ENCODE data around the gene LTB4R2. TPM values are rescaled to one million over a fixed set of nuclear protein-coding genes. Genes with fewer than 3 reads are reported as not detected.

Gene LTB4R2
- total and polyA plus RNA-seq, 11 donors: 0.53 to 3.8 (median 1.6) TPM

- Histone ChIP-seq H3K4me3 (peak overlapping the region in 7 of 12 donors; percentile 1 to 70 (median 18)), H3K36me3 (peaks cover 0 to 24% (median 10%) of the 10 kb centered on the region in 9 donors), H3K27ac (peak overlapping the region in 10 of 12 donors; percentile 49 to 91 (median 60)), H3K9me3 (no peaks in the 10 kb centered on the region), H3K27me3 (peaks cover 0 to 27% (median 6%) of the 10 kb centered on the region in 9 donors), H3K4me1 (peaks cover 7 to 80% (median 40%) of the 10 kb centered on the region in 12 donors)
- no peak for TF ChIP-seq POLR2A (IDR thresholded peaks at IDR 0.05)
- TF ChIP-seq, protein P1, sequence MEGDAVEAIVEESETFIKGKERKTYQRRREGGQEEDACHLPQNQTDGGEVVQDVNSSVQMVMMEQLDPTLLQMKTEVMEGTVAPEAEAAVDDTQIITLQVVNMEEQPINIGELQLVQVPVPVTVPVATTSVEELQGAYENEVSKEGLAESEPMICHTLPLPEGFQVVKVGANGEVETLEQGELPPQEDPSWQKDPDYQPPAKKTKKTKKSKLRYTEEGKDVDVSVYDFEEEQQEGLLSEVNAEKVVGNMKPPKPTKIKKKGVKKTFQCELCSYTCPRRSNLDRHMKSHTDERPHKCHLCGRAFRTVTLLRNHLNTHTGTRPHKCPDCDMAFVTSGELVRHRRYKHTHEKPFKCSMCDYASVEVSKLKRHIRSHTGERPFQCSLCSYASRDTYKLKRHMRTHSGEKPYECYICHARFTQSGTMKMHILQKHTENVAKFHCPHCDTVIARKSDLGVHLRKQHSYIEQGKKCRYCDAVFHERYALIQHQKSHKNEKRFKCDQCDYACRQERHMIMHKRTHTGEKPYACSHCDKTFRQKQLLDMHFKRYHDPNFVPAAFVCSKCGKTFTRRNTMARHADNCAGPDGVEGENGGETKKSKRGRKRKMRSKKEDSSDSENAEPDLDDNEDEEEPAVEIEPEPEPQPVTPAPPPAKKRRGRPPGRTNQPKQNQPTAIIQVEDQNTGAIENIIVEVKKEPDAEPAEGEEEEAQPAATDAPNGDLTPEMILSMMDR (IDR thresholded peaks at IDR 0.05): peak in 11 of 12 donors; percentile 13 to 58 (median 33)
- intact Hi-C loops (cut with DNase I): no loop called here
- DNase-seq (peak in 3 of 5 donors; percentile 63 to 69 (median 68)), ATAC-seq (peak in 3 of 4 donors; percentile 53 to 68 (median 59))
- WGBS, 4 donors: 27 to 43% (median 34%) methylated on average over 42 to 70 of the region's 70 CpGs
Measured at GRCh38 chr14:24315807-24316596, 6.1 kb downstream of the LTB4R2 start.

GRCh38 chr14:24316597-24316950 lies 6.6 kb downstream of the LTB4R2 start:
- Histone ChIP-seq H3K27ac (peak overlapping the region in 9 of 12 donors; percentile 49 to 91 (median 60)), H3K9me3 (no peaks in the 10 kb centered on the region), H3K4me1 (peaks cover 7 to 74% (median 38%) of the 10 kb centered on the region in 12 donors), H3K4me3 (peak overlapping the region in 7 of 12 donors; percentile 1 to 70 (median 18)), H3K36me3 (peaks cover 0 to 28% (median 10%) of the 10 kb centered on the region in 9 donors), H3K27me3 (peaks cover 0 to 27% (median 6%) of the 10 kb centered on the region in 9 donors)
- intact Hi-C loops (cut with DNase I): no loop called here
- DNase-seq: no peak
- ATAC-seq: peak in 1 of 4 donors; percentile 0
- WGBS, 4 donors: 44 to 60% (median 51%) methylated on average over 11 to 18 of the region's 18 CpGs
- TF ChIP-seq, protein P1 (IDR thresholded peaks at IDR 0.05): no peak

DNA sequence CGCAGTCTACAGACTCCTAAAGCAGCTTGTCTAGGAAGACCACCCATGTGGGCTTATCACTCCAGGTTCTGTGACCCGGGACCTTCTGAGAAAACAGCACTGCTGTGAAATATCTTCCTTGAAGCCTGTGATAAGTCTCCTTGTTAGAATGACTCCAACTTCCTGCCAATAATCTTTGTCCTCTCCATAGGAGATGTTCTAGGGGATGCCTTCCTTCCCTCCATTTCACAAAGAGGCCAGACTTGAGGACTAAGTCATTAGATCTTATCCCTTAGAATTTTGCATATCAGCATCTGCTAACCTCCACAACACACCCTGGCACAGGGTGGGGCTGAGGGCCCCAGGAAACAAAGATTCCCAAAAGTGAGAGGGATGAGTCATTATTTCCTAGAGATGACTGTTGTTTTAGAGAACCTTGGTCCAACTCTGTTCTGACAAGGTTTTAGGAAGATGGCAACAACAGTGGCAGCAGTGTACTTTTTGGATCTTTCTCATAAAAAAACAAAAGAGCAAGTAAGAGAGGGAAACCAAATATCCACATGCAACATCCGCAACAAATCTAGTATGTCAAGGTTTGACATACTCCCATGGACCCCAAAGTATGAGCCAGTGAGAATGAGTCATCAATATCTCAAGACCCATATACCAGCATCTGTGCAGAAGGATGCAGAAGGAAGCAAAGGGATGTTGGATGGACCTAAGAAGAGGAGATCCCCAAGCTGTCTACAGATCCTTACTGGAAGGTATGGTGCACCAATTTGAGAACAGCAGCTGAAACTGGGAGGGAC lies 7.4 kb downstream of the LTB4R2 start:
- Histone ChIP-seq H3K27ac (peak overlapping the region in 1 of 12 donors; percentile 91), H3K36me3 (peaks cover 0 to 32% (median 14%) of the 10 kb centered on the region in 9 donors), H3K4me1 (peaks cover 7 to 67% (median 30%) of the 10 kb centered on the region in 12 donors), H3K27me3 (peaks cover 0 to 27% (median 6%) of the 10 kb centered on the region in 9 donors), H3K4me3 (no peak overlapping the region), H3K9me3 (no peaks in the 10 kb centered on the region)
- WGBS, 4 donors: 80 to 94% (median 82%) methylated on average over 3 of the region's 3 CpGs
- ATAC-seq (no peak), DNase-seq (peak in 1 of 5 donors; percentile 17)
- no peak for TF ChIP-seq POLR2A (IDR thresholded peaks at IDR 0.05)
- TF ChIP-seq, protein P1 (IDR thresholded peaks at IDR 0.05): no peak
- intact Hi-C loops (cut with DNase I): no loop called here

Measured in heart left ventricle (tissue), 16 donors.